Loucy (cell line): ENCODE data around the gene ARNT2.

Source experiments
- H2AFZ ChIP-seq: fragments of 200-600 bp; sonication (generic); 2 replicates; pipeline ENCODE4 v1.6.0; 2016; ENCODE audit warnings: antibody characterized with exemption, mild to moderate bottlenecking, low read length, moderate library complexity
- H3F3A ChIP-seq: fragments of 200-600 bp; 2 replicates; pipeline ENCODE4 v1.6.0; 2016; ENCODE audit warnings: antibody characterized with exemption, low read depth, mild to moderate bottlenecking
- H3K27me3 ChIP-seq: fragments of 200-600 bp; sonication (generic); 2 replicates; pipeline ENCODE4 v1.6.1; 2014; ENCODE audit warnings: low read length, mild to moderate bottlenecking; ENCODE audit not compliant: insufficient read depth, poor library complexity, severe bottlenecking
- H3K36me3 ChIP-seq: fragments of 200-600 bp; sonication (generic); 2 replicates; pipeline ENCODE4 v1.6.1; 2016; ENCODE audit warnings: low read length; ENCODE audit not compliant: insufficient read depth
- H3K4me1 ChIP-seq: fragments of 200-600 bp; sonication (generic); 2 replicates; pipeline ENCODE4 v1.5.1; 2014; ENCODE audit warnings: low read length, mild to moderate bottlenecking; ENCODE audit not compliant: insufficient read depth, poor library complexity, severe bottlenecking
- H3K4me2 ChIP-seq: fragments of 200-600 bp; sonication (generic); 2 replicates; pipeline ENCODE4 v1.6.0; 2014; ENCODE audit warnings: antibody characterized with exemption, low read length, low read depth, mild to moderate bottlenecking; ENCODE audit not compliant: poor library complexity, severe bottlenecking
- H3K4me3 ChIP-seq: fragments of 200-600 bp; sonication (generic); 2 replicates; pipeline ENCODE4 v1.5.1; 2014; ENCODE audit warnings: low read length, mild to moderate bottlenecking, mixed read lengths; ENCODE audit not compliant: poor library complexity, severe bottlenecking
- H3K79me2 ChIP-seq: fragments of 200-600 bp; sonication (generic); 2 replicates; pipeline ENCODE4 v1.6.1; 2014; ENCODE audit warnings: low read length; ENCODE audit not compliant: insufficient read depth
- H3K9ac ChIP-seq: fragments of 200-600 bp; sonication (generic); 2 replicates; pipeline ENCODE4 v1.6.0; 2014; ENCODE audit warnings: mild to moderate bottlenecking, low read depth, low read length, moderate library complexity; ENCODE audit not compliant: poor library complexity, severe bottlenecking
- H3K9me2 ChIP-seq: fragments of 200-600 bp; sonication (generic); replicated peaks from 2 replicates; pipeline ENCODE4 v1.6.1; 2016; ENCODE audit warnings: low read depth, low read length, mixed read lengths
- H3K9me3 ChIP-seq: fragments of 200-600 bp; sonication (generic); 2 replicates; pipeline ENCODE4 v1.6.1; 2014; ENCODE audit warnings: mild to moderate bottlenecking, antibody characterized with exemption, low read length, low read depth; ENCODE audit not compliant: insufficient read depth
- H4K20me1 ChIP-seq: fragments of 200-600 bp; sonication (generic); 2 replicates; pipeline ENCODE4 v1.6.0; 2014; ENCODE audit warnings: antibody characterized with exemption, low read length, mild to moderate bottlenecking; ENCODE audit not compliant: insufficient read depth, poor library complexity, severe bottlenecking
- CTCF ChIP-seq: fragments of 200-600 bp; sonication (generic); conservative IDR thresholded peaks from 2 replicates; pipeline ENCODE4 v1.5.1; 2014; ENCODE audit warnings: mild to moderate bottlenecking, antibody characterized with exemption, low read length
- EZH2phosphoT487 ChIP-seq: fragments of 200-600 bp; IDR thresholded peaks from 2 replicates; pipeline ENCODE4 v1.6.1; 2018; ENCODE audit warnings: antibody characterized with exemption, mild to moderate bottlenecking, moderate library complexity, borderline replicate concordance

The ARNT2 gene

GRCh38 chr15:80614711-80615360, 210.7 kb downstream of the ARNT2 start:
- H3K79me2 ChIP-seq: no peaks in the 10 kb centered on the region
- no peak overlapping the region for H3K9ac ChIP-seq

GRCh38 chr15:80615361-80615736, 211.2 kb downstream of the ARNT2 start:
- Histone ChIP-seq H3F3A (no peaks in the 10 kb centered on the region), H3K4me1 (no peaks in the 10 kb centered on the region), H3K9ac (no peak overlapping the region), H3K9me2 (no peaks in the 10 kb centered on the region), H3K79me2 (no peaks in the 10 kb centered on the region), H2AFZ (no peak overlapping the region), H3K4me2 (no peak overlapping the region), H3K4me3 (no peak overlapping the region), H3K27me3 (no peaks in the 10 kb centered on the region), H4K20me1 (no peaks in the 10 kb centered on the region), H3K9me3 (no peaks in the 10 kb centered on the region; the same call in 1 of the 2 replicates), H3K36me3 (no peaks in the 10 kb centered on the region)
- TF ChIP-seq CTCF (no peak), EZH2phosphoT487 (no peak)

More at GRCh38 chr15:80614711-80615360, 210.7 kb downstream of the ARNT2 start:
- no peak overlapping the region for H3K4me2 ChIP-seq
- H3K9me2 ChIP-seq: no peaks in the 10 kb centered on the region
- no peaks in the 10 kb centered on the region; the same call in 1 of the 2 replicates for H3K9me3 ChIP-seq
- H3K27me3 ChIP-seq: no peaks in the 10 kb centered on the region
- no peaks in the 10 kb centered on the region for H4K20me1 ChIP-seq
- H3F3A ChIP-seq: no peaks in the 10 kb centered on the region
- H2AFZ ChIP-seq: no peak overlapping the region
- no peak overlapping the region for H3K4me3 ChIP-seq
- H3K4me1 ChIP-seq: no peaks in the 10 kb centered on the region
- no peaks in the 10 kb centered on the region for H3K36me3 ChIP-seq
- no peak for TF ChIP-seq EZH2phosphoT487

GRCh38 chr15:80615783-80616391, 211.7 kb downstream of the ARNT2 start:
- Histone ChIP-seq H3K4me1 (no peaks in the 10 kb centered on the region), H2AFZ (no peak overlapping the region), H3K9ac (no peak overlapping the region)

More at GRCh38 chr15:80615783-80616391, 211.7 kb downstream of the ARNT2 start:
- H3K4me3 ChIP-seq: no peak overlapping the region
- no peaks in the 10 kb centered on the region for H4K20me1 ChIP-seq
- H3K36me3 ChIP-seq: no peaks in the 10 kb centered on the region
- H3K9me2 ChIP-seq: no peaks in the 10 kb centered on the region
- H3K27me3 ChIP-seq: no peaks in the 10 kb centered on the region
- H3K9me3 ChIP-seq: no peaks in the 10 kb centered on the region; the same call in 1 of the 2 replicates
- H3K79me2 ChIP-seq: no peaks in the 10 kb centered on the region
- no peak overlapping the region for H3K4me2 ChIP-seq
- TF ChIP-seq CTCF: no peak
- no peak for TF ChIP-seq EZH2phosphoT487
- no peaks in the 10 kb centered on the region for H3F3A ChIP-seq
